DND-41 (cell line): ENCODE measurements around the gene ANKRD33.
A peak's percentile ranks its signal among the peaks of the same experiment; 100 is the strongest.

Source experiments
- ATAC-seq: fragments of 200-7000 bp; cut with Tn5 transposase; 3 replicates; pipeline ENCODE4 v1.9.1; 2021; ENCODE audit warnings: low read depth; ENCODE audit not compliant: insufficient read depth
- DNase-seq: peaks from one replicate; pipeline ENCODE4 v3.0.0-alpha.2; 2020
- H2AFZ ChIP-seq: 2 replicates; pipeline ENCODE4 v1.6.0; 2012; ENCODE audit warnings: low read depth, low read length
- H3K27ac ChIP-seq: 2 replicates; pipeline ENCODE4 v1.5.1; 2012; ENCODE audit warnings: low read length, inconsistent platforms
- H3K27me3 ChIP-seq: fragments of 200-600 bp; sonication (generic); 2 replicates; pipeline ENCODE4 v1.6.0; 2012; ENCODE audit warnings: low read length, mild to moderate bottlenecking, inconsistent platforms; ENCODE audit not compliant: insufficient read depth, poor library complexity
- H3K36me3 ChIP-seq: 2 replicates; pipeline ENCODE4 v1.5.1; 2012; ENCODE audit warnings: low read length, inconsistent platforms; ENCODE audit not compliant: insufficient read depth
- H3K4me1 ChIP-seq: 2 replicates; pipeline ENCODE4 v1.5.1; 2012; ENCODE audit warnings: mild to moderate bottlenecking, low read length; ENCODE audit not compliant: insufficient read depth
- H3K4me2 ChIP-seq: 2 replicates; pipeline ENCODE4 v1.6.0; 2012; ENCODE audit warnings: mild to moderate bottlenecking, moderate library complexity, low read length, inconsistent platforms; ENCODE audit not compliant: insufficient read depth
- H3K4me3 ChIP-seq, 2 experiments: fragments of 200-600 bp in 1 of 2; shearing (Covaris generic) in 1 of 2; 2 replicates each; pipeline ENCODE4 v1.5.1; 2012 to 2016; ENCODE audit warnings: inconsistent platforms in 2 of 2, low read length in 2 of 2, mild to moderate bottlenecking in 2 of 2, low read depth in 1 of 2, moderate library complexity in 1 of 2
- H3K79me2 ChIP-seq: 2 replicates; pipeline ENCODE4 v1.6.0; 2012; ENCODE audit warnings: low read length, inconsistent platforms; ENCODE audit not compliant: insufficient read depth
- H3K9ac ChIP-seq: 2 replicates; pipeline ENCODE4 v1.6.0; 2012; ENCODE audit warnings: low read depth, mild to moderate bottlenecking, inconsistent platforms, low read length, moderate library complexity
- H3K9me3 ChIP-seq: 2 replicates; pipeline ENCODE4 v1.5.1; 2012; ENCODE audit warnings: low read length, moderate library complexity, mild to moderate bottlenecking, inconsistent platforms; ENCODE audit not compliant: insufficient read depth, severe bottlenecking
- H4K20me1 ChIP-seq: 2 replicates; pipeline ENCODE4 v1.6.0; 2012; ENCODE audit warnings: low read length; ENCODE audit not compliant: insufficient read depth
- CTCF ChIP-seq: IDR thresholded peaks from 2 replicates; pipeline ENCODE4 v1.5.1; 2012; ENCODE audit warnings: borderline replicate concordance, low read length, moderate library complexity, mild to moderate bottlenecking; ENCODE audit not compliant: poor library complexity, severe bottlenecking; ENCODE audit errors: extremely low read depth
- EZH2 ChIP-seq: IDR thresholded peaks from 3 replicates; pipeline ENCODE4 v1.6.1; 2012; ENCODE audit warnings: borderline replicate concordance, low read depth, mild to moderate bottlenecking, moderate library complexity, low read length, inconsistent platforms; ENCODE audit not compliant: severe bottlenecking

ANKRD33 gene

GRCh38 chr12:51922146-51922545 is 34.2 kb downstream of the ANKRD33 start:
- H3K36me3 ChIP-seq, result no peaks in the 10 kb centered on the region
- H3K9ac ChIP-seq, result no peak overlapping the region
- H3K9me3 ChIP-seq, result no peaks in the 10 kb centered on the region
- no peak overlapping the region for H3K4me3 ChIP-seq
- no peak overlapping the region for H3K27ac ChIP-seq
- no peak overlapping the region for H2AFZ ChIP-seq
- no peaks in the 10 kb centered on the region for H3K79me2 ChIP-seq
- no peak overlapping the region for H3K4me2 ChIP-seq
- no peak for TF ChIP-seq EZH2
- TF ChIP-seq CTCF, result no peak
- no peak for DNase-seq
- no peak for ATAC-seq
- H3K4me1 ChIP-seq, result no peaks in the 10 kb centered on the region
- H4K20me1 ChIP-seq, result no peaks in the 10 kb centered on the region; the same call in 1 of the 2 replicates
- no peaks in the 10 kb centered on the region for H3K27me3 ChIP-seq

- Histone ChIP-seq H3K9me3 (no peaks in the 10 kb centered on the region), H3K4me1 (no peaks in the 10 kb centered on the region), H3K36me3 (no peaks in the 10 kb centered on the region), H3K9ac (no peak overlapping the region), H3K27ac (no peak overlapping the region), H3K27me3 (no peaks in the 10 kb centered on the region), H2AFZ (peak overlapping the region; percentile 38; the same call in 1 of the 2 replicates), H3K4me3 (no peak overlapping the region), H3K79me2 (no peaks in the 10 kb centered on the region), H3K4me2 (no peak overlapping the region), H4K20me1 (no peaks in the 10 kb centered on the region)
- no peak for ATAC-seq
- DNase-seq, result no peak
- TF ChIP-seq CTCF (no peak), EZH2 (no peak)
Measured at GRCh38 chr12:51922762-51923505, 35.0 kb downstream of the ANKRD33 start.

GRCh38 chr12:51923506-51924365 is 35.8 kb downstream of the ANKRD33 start:
- H3K4me3 ChIP-seq, result no peak overlapping the region
- H3K27ac ChIP-seq, result no peak overlapping the region
- H4K20me1 ChIP-seq, result no peaks in the 10 kb centered on the region

More at GRCh38 chr12:51923506-51924365, 35.8 kb downstream of the ANKRD33 start:
- H3K36me3 ChIP-seq, result no peaks in the 10 kb centered on the region
- DNase-seq, result peak; percentile 16
- H3K27me3 ChIP-seq, result no peaks in the 10 kb centered on the region
- no peak overlapping the region for H2AFZ ChIP-seq
- no peaks in the 10 kb centered on the region for H3K9me3 ChIP-seq
- H3K79me2 ChIP-seq, result no peaks in the 10 kb centered on the region
- no peaks in the 10 kb centered on the region for H3K4me1 ChIP-seq
- ATAC-seq, result no peak; the same call in 2 of the 3 replicates
- no peak for TF ChIP-seq EZH2
- TF ChIP-seq CTCF, result peak; percentile 67
- no peak overlapping the region for H3K4me2 ChIP-seq
- H3K9ac ChIP-seq, result no peak overlapping the region
